Endothelial cell of umbilical vein (primary cell): ENCODE measurements around the gene VIL1. TPM values are rescaled to one million over a fixed set of nuclear protein-coding genes. Genes with fewer than 3 reads are reported as not detected.

Experiments used
- BruUV-seq: library from RNA; stranded (reverse); fragments of 400-500 nt; replicated peaks from 2 replicates; lab custom pipeline; 2021; lab: Mats Ljungman, UMichigan
- CTCF ChIA-PET: fragments of 300-600, 350-600 bp; sonication (Branson Sonifier 250); formaldehyde crosslinking; loops from one replicate; lab custom pipeline; 2021; ENCODE audit warnings: antibody characterized with exemption, inconsistent platforms; lab: Charles Lee
- POLR2A ChIA-PET: fragments of 300-600, 350-600 bp; sonication (Branson Sonifier 250); formaldehyde crosslinking; loops from one replicate; lab custom pipeline; 2021; ENCODE audit warnings: antibody characterized with exemption, inconsistent platforms; lab: Charles Lee
- DNase-seq: peaks from one replicate; pipeline ENCODE4 v3.0.0-alpha.2; 2011; ENCODE audit warnings: low read depth, low spot score
- FAIRE-seq: peaks from 2 replicates; lab custom pipeline; 2011; peaks lifted over from hg19 to GRCh38; lab: Jason Lieb, UNC
- H2AFZ ChIP-seq: 2 replicates; pipeline ENCODE4 v1.6.0; 2012; ENCODE audit warnings: low read depth, low read length, control low read depth, inconsistent platforms
- H3K27ac ChIP-seq: 2 replicates; pipeline ENCODE4 v1.5.1; 2011; ENCODE audit warnings: low read depth, mild to moderate bottlenecking, control low read depth, low read length, moderate library complexity; ENCODE audit not compliant: insufficient read depth
- H3K27me3 ChIP-seq, 2 experiments: 2 replicates each; pipeline versions ENCODE4 v1.6.0 to v1.6.1; 2011; ENCODE audit warnings: low read length in 2 of 2, mixed read lengths in 1 of 2; ENCODE audit not compliant: control insufficient read depth in 2 of 2, insufficient read depth in 2 of 2
- H3K36me3 ChIP-seq, 2 experiments: 2 replicates in 1 of 2; 3 replicates in 1 of 2; pipeline ENCODE4 v1.5.1; 2011; ENCODE audit warnings: low read length in 2 of 2, mild to moderate bottlenecking in 1 of 2, moderate library complexity in 1 of 2; ENCODE audit not compliant: control insufficient read depth in 2 of 2, insufficient read depth in 2 of 2; ENCODE audit errors: extremely low read depth in 1 of 2
- H3K4me1 ChIP-seq: 3 replicates; pipeline ENCODE4 v1.5.1; 2011; ENCODE audit warnings: mild to moderate bottlenecking, low read length; ENCODE audit not compliant: control insufficient read depth, insufficient read depth; ENCODE audit errors: extremely low read depth
- H3K4me2 ChIP-seq: 2 replicates; pipeline ENCODE4 v1.6.1; 2011; ENCODE audit warnings: low read length, control low read depth, mixed read lengths; ENCODE audit not compliant: insufficient read depth
- H3K4me3 ChIP-seq, 3 experiments: fragments of 200-600 bp in 1 of 3; sonication (generic), shearing (Covaris generic) in 1 of 3; replicated peaks in 1 of 3; 2 replicates each; pipeline ENCODE4 v1.5.1; 2011 to 2016; ENCODE audit warnings: control low read depth in 3 of 3, low read length in 3 of 3, mild to moderate bottlenecking in 2 of 3, inconsistent platforms in 1 of 3, low read depth in 1 of 3, moderate library complexity in 1 of 3; ENCODE audit not compliant: insufficient read depth in 1 of 3
- H3K79me2 ChIP-seq: 2 replicates; pipeline ENCODE4 v1.6.0; 2012; ENCODE audit warnings: low read length, inconsistent platforms; ENCODE audit not compliant: control insufficient read depth, insufficient read depth
- H3K9ac ChIP-seq: replicated peaks from 2 replicates; pipeline ENCODE3; 2011; ENCODE audit warnings: low read length, control low read depth; ENCODE audit not compliant: insufficient read depth; ENCODE audit errors: extremely low read depth
- H3K9me1 ChIP-seq: replicated peaks from 3 replicates; pipeline ENCODE4 v1.6.0; 2011; ENCODE audit warnings: mild to moderate bottlenecking, low read length; ENCODE audit not compliant: control insufficient read depth, insufficient read depth; ENCODE audit errors: extremely low read depth
- H3K9me3 ChIP-seq: replicated peaks from 2 replicates; pipeline ENCODE4 v1.5.1; 2012; ENCODE audit warnings: low read length, inconsistent platforms; ENCODE audit not compliant: control insufficient read depth, insufficient read depth
- H4K20me1 ChIP-seq: replicated peaks from 2 replicates; pipeline ENCODE3; 2011; ENCODE audit warnings: mild to moderate bottlenecking, low read length; ENCODE audit not compliant: control insufficient read depth, insufficient read depth; ENCODE audit errors: extremely low read depth
- CTCF ChIP-seq, 2 donors: IDR thresholded peaks; 1 replicate in 1 of 2; 2 replicates in 1 of 2; pipeline ENCODE4 v1.5.1; 2011; ENCODE audit warnings: low read length in 2 of 2, mild to moderate bottlenecking in 2 of 2, moderate library complexity in 2 of 2, control low read depth in 1 of 2, inconsistent platforms in 1 of 2, low read depth in 1 of 2; ENCODE audit not compliant: insufficient read depth in 1 of 2; ENCODE audit errors: extremely low read depth in 1 of 2
- EZH2 ChIP-seq: IDR thresholded peaks from 2 replicates; pipeline ENCODE4 v1.6.1; 2012; ENCODE audit warnings: borderline replicate concordance, low read depth, mild to moderate bottlenecking, moderate library complexity, low read length, inconsistent platforms; ENCODE audit not compliant: severe bottlenecking
- FOS ChIP-seq: IDR thresholded peaks from 2 replicates; pipeline ENCODE4 v1.6.1; 2011; ENCODE audit warnings: mild to moderate bottlenecking, low read length, moderate library complexity, borderline replicate concordance; ENCODE audit not compliant: insufficient read depth
- GATA2 ChIP-seq: IDR thresholded peaks from 2 replicates; pipeline ENCODE4 v1.7.0; 2011; ENCODE audit warnings: low read depth, mild to moderate bottlenecking, moderate library complexity, mixed read lengths, low read length; ENCODE audit not compliant: insufficient read length, insufficient read depth
- JUN ChIP-seq: IDR thresholded peaks from 2 replicates; pipeline ENCODE4 v1.6.1; 2011; ENCODE audit warnings: borderline replicate concordance, low read depth; ENCODE audit not compliant: insufficient read length, insufficient read depth
- MAX ChIP-seq: IDR thresholded peaks from 2 replicates; pipeline ENCODE4 v1.6.1; 2011; ENCODE audit not compliant: insufficient read depth, insufficient read length
- MYC ChIP-seq: IDR thresholded peaks from one replicate; pipeline ENCODE4 v1.6.1; 2011; ENCODE audit warnings: mild to moderate bottlenecking, low read depth, low read length
- POLR2A ChIP-seq: IDR thresholded peaks from 2 replicates; pipeline ENCODE4 v1.6.1; 2012; ENCODE audit warnings: low read depth, mild to moderate bottlenecking, control low read depth, low read length
- POLR2AphosphoS5 ChIP-seq: IDR thresholded peaks from 2 replicates; pipeline ENCODE4 v1.6.1; 2012; ENCODE audit warnings: low read depth, mild to moderate bottlenecking, control low read depth, low read length, moderate library complexity; ENCODE audit not compliant: insufficient read depth
- dilution Hi-C: fragments of 300-500 bp; cut with MboI; formaldehyde crosslinking; loops from one replicate; pipeline ENCODE4 v1.15.0; 2019; ENCODE audit warnings: low sequenced_read_pairs; ENCODE audit not compliant: extremely low pct_ligation_motif_present
- intact Hi-C: fragments of 100-400 bp; cut with micrococcal nuclease; formaldehyde crosslinking; loops from one replicate; pipeline ENCODE4 v1.10.0; 2022
- polyA plus RNA-seq, 4 experiments: library from polyadenylated mRNA; depleted of rRNA in 3 of 4; stranded (reverse) in 3 of 4; unstranded in 1 of 4; fragments of >200 nt; gene quantifications; 2 replicates each; pipeline versions ENCODE4 v1.2.1 to v1.2.3, GENCODE V29; 2011 to 2012; ENCODE audit warnings: missing spikeins in 1 of 4
- total RNA-seq: library from RNA; stranded (reverse); gene quantifications from 2 replicates; pipeline ENCODE4 v1.2.3, GENCODE V29; 2021

VIL1 gene
- total and polyA plus RNA-seq, 2 donors (not counting 3 experiments of a cell fraction or from before 2014, with no cell fraction given), result not detected

GRCh38 chr2:218472988-218473387 lies 54.1 kb downstream of the VIL1 start:
- Histone ChIP-seq H3K36me3 (peaks cover 2 to 6% of the 10 kb centered on the region in 2 experiments), H3K9ac (no peak overlapping the region), H3K4me3 (no peak overlapping the region), H2AFZ (no peak overlapping the region), H3K27ac (no peak overlapping the region), H3K9me3 (no peaks in the 10 kb centered on the region), H3K27me3 (no peaks in the 10 kb centered on the region), H3K79me2 (no peaks in the 10 kb centered on the region), H3K9me1 (no peaks in the 10 kb centered on the region), H3K4me1 (no peaks in the 10 kb centered on the region), H4K20me1 (no peaks in the 10 kb centered on the region), H3K4me2 (no peak overlapping the region)
- ChIA-PET CTCF (interaction anchor here (2.3 kb wide), 1 partner anchor 8 kb away, joined by 9 read pairs; no protein-coding TSS in a partner anchor), POLR2A (no interaction called here)
- DNase-seq, result no peak
- dilution Hi-C loops (no loop called here), intact Hi-C loops (no loop called here)
- no peak for FAIRE-seq
- TF ChIP-seq POLR2A, result no peak
- TF ChIP-seq JUN, result no peak
- no peak for TF ChIP-seq GATA2
- BruUV-seq, result no TSS peak

- POLR2A ChIA-PET, result no interaction called here
- H3K9me3 ChIP-seq, result no peaks in the 10 kb centered on the region
- H3K27ac ChIP-seq, result no peak overlapping the region
- no TSS peak for BruUV-seq
- H3K4me3 ChIP-seq, result no peak overlapping the region
- no peak overlapping the region for H3K9ac ChIP-seq
- H3K4me2 ChIP-seq, result no peak overlapping the region
- no peaks in the 10 kb centered on the region for H3K79me2 ChIP-seq
- CTCF ChIA-PET, result interaction anchor here (2.3 kb wide), 1 partner anchor 10 kb away, joined by 9 read pairs; no protein-coding TSS in a partner anchor
- H3K27me3 ChIP-seq, result no peaks in the 10 kb centered on the region
- DNase-seq (no peak), FAIRE-seq (no peak)
- intact Hi-C loops, result no loop called here
- no peak overlapping the region for H2AFZ ChIP-seq
- dilution Hi-C loops, result no loop called here
- H4K20me1 ChIP-seq, result no peaks in the 10 kb centered on the region
- TF ChIP-seq CTCF (IDR thresholded peaks at IDR 0.05; ENCODE audit: extremely low read depth in 1 of 2, insufficient read depth in 1 of 2, low read depth in 1 of 2, low read length in 2 of 2), result no peak
- TF ChIP-seq MYC, result no peak
- no peak for TF ChIP-seq GATA2
- TF ChIP-seq POLR2A, result no peak
- no peak for TF ChIP-seq POLR2AphosphoS5
- no peak for TF ChIP-seq JUN
- TF ChIP-seq FOS, result no peak
- no peak for TF ChIP-seq MAX
- TF ChIP-seq EZH2, result no peak
- H3K36me3 ChIP-seq, result peaks cover 2 to 6% of the 10 kb centered on the region in 2 experiments
- no peaks in the 10 kb centered on the region for H3K9me1 ChIP-seq
- H3K4me1 ChIP-seq, result no peaks in the 10 kb centered on the region
These were observed 55.6 kb downstream of the VIL1 start for GRCh38 chr2:218474527-218474926.
